T-helper 1 cell treated with Interleukin-12 subunit alpha and Interleukin-12 subunit beta and Interleukin-4 antibody, amounts not matched to agents 30 ng/mL and 1 ng/mL, for 36 hours (primary cell): Measurements from ENCODE around the gene ZNF330. TPM values are rescaled to one million over a fixed set of nuclear protein-coding genes. Genes with fewer than 3 reads are reported as not detected.

ENCODE experiments used
- intact Hi-C: fragments of 100-400 bp; cut with micrococcal nuclease; formaldehyde crosslinking; loops from one replicate; pipeline ENCODE4 v1.15.1; 2024
- total RNA-seq: library from RNA; stranded (reverse); gene quantifications from 2 replicates; pipeline ENCODE4 v1.2.3, GENCODE V29; 2022

The ZNF330 gene
- total RNA-seq, 1 donor from 2014 or later: 42.6 TPM

DNA sequence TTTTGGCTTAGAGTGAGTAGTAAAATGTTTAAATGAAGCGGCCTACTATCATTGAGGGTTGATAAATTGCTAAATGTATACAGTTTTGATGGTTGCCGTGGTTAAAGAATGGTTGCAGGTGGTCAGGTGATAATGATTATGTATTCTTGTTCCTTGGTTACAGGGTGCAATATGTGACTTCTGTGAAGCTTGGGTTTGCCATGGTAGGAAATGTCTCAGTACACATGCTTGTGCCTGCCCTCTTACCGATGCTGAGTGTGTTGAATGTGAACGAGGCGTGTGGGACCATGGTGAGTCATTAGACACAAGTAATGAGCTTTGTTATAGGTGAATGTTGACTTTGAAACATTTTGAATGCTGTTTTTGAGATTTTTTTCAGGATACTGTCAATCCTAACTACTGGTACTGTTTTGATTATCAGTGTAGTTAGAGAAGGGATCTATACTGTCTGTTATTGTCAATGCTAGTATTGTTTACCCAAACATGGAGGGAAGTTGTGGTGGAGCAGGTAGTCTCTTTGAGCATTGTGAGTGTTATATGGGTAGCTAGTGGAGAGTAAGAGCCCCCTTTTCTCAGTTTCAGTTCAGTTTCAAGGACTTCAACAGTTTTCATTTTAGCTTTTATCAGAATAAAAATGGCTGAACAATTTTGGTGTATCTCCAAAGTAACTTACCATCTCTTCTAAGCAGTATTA, 8.9 kb downstream of the ZNF330 start:
- intact Hi-C loops: no loop called here

- intact Hi-C loops: no loop called here
Observed at GRCh38 chr4:141233673-141234072, 13.0 kb downstream of the ZNF330 start.

DNA sequence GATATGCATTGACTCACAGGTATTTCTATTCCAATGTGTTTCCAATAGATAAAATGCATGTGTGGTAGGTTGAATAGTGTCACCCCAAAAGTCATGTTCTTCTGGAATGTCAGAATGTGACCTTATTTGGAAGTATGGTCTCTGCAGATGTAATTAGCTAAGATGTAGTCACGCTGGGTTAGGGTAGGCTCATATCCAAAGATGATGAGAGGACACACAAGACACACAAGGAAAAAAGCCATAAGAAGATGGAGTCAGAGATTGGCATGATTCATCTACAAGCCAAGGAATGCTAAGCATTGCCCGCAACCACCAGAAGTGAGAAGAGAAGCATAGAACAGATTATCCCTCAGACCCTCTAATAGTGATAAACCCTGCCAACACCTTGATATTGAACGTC, 17.5 kb downstream of the ZNF330 start:
- intact Hi-C loops: no loop called here

DNA sequence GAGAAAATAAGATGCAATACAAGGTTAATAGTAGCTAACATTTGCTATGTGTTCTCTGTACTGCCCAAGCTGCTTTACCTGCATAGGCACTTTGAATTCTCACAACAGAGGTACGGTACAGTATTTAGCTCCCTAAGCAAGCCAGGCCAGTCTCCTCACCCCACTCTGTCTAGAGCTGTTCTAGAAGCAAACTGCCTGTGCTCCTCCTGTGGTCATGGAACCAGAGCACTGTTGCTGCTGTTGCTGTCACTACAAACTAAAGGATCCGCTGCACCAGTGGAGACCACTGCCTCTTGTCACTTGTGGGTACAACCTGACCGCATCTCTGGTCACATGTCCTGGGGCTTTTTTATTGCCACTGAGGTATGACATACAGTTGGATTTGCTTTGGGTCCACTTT, 19.6 kb downstream of the ZNF330 start:
- intact Hi-C loops: no loop called here

DNA sequence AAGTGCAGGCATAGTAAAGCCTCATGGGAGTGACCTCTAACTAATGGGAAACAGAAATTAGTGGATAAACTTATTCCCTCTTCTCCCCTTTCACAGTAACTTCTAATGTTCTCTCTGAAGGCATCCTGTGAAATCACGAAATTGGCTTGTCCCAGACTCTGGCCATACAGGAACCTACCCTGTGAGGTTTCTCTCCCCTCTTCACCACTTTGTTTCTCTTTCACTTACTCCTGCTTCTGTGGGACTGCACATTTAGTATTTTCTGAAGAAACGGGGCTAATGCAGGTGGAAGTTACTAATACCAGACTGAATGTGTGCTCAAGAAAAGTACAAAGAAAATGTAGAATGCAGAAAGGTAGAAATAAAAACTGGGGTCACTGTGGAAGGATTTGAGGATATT, 20.0 kb downstream of the ZNF330 start:
- intact Hi-C loops: no loop called here

- intact Hi-C loops: no loop called here
Observed at GRCh38 chr4:141241986-141242385, 21.3 kb downstream of the ZNF330 start.

DNA sequence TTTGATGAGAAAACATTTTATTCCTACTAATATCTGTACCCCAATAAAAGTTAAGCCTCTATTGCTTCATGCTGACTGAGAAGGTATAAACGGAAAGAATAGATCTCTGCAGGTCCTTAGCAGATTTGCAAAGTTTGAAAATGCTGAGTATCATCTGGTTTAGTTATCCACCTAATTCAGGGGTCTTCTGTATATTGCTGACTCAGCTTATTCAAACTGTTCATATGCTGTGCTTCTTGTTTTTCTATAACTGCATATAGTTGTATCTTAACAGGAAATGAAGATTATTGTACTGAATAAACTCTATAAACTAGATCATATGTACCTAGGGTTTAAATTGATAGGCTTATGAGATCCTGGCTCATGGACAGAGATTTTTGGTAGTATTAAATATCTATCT, 23.7 kb downstream of the ZNF330 start:
- intact Hi-C loops: no loop called here

GRCh38 chr4:141246243-141246642, 25.5 kb downstream of the ZNF330 start:
- intact Hi-C loops: no loop called here

DNA sequence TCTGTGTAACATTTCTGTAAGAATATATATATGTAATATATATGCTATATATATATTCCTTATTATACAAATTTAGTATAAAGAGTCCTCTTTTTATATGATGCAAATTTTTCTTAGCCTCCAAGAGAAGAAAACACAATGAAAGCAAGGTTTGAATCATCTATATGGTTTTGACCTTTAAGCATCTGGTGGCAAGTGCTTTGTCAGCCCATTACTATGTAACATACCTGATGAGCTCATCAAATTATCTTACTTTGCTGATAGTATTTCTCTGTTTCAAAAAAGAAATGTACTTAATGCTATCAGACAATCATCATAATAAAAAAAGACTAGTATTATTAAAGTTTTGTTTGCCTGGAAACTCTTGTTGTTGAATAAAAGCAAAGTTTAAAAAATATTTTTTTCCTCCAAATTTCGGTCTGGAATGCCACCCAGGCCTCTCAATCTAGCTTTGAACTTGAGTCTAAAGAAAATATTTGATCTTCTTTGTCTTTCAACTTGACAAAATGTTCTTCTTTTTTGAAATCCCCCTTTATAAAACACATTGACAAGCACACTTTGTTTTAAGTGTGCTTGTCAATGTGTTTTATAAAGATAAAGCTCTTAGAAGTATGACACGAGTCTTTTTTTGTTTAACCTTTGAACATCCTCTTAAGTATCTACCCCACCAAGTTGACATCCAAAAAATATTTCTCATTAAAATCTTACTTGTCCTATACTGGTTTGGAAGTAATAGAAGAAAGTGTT, 26.2 kb downstream of the ZNF330 start:
- intact Hi-C loops: no loop called here

GRCh38 chr4:141247430-141247780, 26.7 kb downstream of the ZNF330 start:
- intact Hi-C loops: no loop called here

- intact Hi-C loops: no loop called here
Observed at GRCh38 chr4:141248029-141248428, 27.3 kb downstream of the ZNF330 start.

DNA sequence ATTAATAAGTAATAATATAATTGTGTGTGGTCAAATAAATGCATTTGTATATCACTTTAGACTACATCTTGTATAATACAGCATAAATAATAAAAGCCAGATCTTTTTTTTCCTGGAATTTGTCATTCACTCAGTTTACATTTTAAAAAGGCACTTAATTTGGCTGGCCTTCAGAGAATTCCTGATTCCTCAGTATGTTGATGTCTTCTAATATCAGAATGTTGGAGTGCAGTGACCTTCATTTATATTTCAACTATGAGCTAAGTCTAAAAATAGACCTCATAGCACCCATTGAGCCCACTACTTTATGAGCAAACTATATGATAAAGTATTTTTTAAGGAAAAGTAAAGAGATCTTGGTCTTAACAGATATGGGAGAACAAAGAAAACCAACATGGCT, 27.8 kb downstream of the ZNF330 start:
- intact Hi-C loops: no loop called here

GRCh38 chr4:141254326-141254725, 33.6 kb downstream of the ZNF330 start:
- intact Hi-C loops: no loop called here

DNA sequence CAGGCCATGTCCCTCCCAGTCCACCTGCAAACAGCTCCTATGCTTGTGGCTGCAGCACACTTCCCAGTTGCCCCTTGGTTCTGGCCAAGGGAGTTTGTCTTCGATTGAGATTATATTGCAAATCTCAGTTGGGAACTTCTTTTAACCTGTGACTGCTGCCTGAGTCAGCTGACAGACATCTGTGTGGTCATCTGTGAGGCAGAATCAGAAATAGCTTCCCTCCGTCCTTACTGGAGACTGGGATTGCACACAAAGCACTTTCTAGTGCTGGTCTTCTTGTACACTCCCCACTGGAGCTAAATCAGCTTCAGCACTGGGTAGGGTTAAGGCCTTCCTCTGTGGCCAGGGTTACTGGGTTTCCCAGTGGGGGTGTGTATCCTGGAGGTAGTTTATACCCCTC, 34.3 kb downstream of the ZNF330 start:
- intact Hi-C loops: no loop called here

GRCh38 chr4:141258558-141258957, 37.9 kb downstream of the ZNF330 start:
- intact Hi-C loops: no loop called here

DNA sequence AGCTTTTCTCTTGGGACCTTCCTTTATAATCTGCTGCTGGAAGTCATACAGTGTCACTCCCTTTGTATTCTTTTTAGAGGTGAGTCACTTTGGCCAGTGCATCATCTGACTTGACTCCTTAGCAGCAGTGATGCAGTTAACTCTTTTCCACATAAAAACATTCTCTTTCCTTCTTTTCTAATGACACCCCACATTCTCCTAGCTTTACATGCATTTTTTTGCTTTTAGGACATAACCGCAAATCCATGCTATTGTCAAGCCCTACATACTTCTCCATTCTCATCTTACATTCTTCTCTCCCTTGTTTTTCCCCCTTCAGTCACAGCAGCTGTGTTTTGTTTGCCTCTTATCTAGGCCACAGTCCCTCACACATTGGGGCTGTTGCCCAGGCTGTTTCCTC, 55.1 kb downstream of the ZNF330 start:
- intact Hi-C loops: no loop called here

- intact Hi-C loops: no loop called here
Observed at GRCh38 chr4:141283152-141283551, 62.5 kb downstream of the ZNF330 start.

DNA sequence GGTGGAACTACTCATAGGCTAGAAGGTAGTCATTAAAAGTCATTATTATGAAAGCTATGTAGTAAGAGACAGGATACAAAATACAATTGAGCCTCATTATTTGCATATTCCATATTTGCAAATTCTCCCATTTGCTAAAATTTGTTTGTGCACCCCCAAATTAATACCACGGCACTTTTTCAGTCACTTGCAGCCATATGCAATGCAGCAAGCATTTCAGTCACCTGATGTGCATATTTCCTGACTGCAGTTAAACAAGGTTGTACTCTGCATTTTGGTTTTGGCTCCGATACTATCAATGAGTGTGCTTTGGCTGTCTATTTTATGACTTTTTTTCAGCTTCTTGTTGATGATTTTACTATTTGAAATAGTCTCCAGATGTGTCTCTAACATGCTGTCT, 62.9 kb downstream of the ZNF330 start:
- intact Hi-C loops: no loop called here

Other genes with a start within 250 kb of the ZNF330 start
- gene RNF150, start 87.4 kb upstream of the ZNF330 start, total RNA-seq: 0.25 TPM in 1 of 2 replicates, not detected in the other